Activated effector memory CD4-positive, alpha-beta T cell treated with Interleukin-2 at 50 U/mL for 16 hours (primary cell): Measurements from ENCODE around the gene PABPC5.

Experiments used
- DNase-seq: peaks from one replicate; pipeline ENCODE4 v3.0.0-alpha.2; 2020

The PABPC5 gene

GRCh38 chrX:91434351-91435168 is at the start of gene PABPC5:
PABPC5 (plus strand) TSS chrX:91434839; CDS start chrX:91435578, 739 bp downstream.
- DNase-seq: no peak

- no peak for DNase-seq
Measured at GRCh38 chrX:91389026-91389425, 45.6 kb upstream of the PABPC5 start.

- no peak for DNase-seq
Measured at GRCh38 chrX:91414713-91415112, 19.9 kb upstream of the PABPC5 start.

GRCh38 chrX:91435395-91435794 is 756 bp downstream of the PABPC5 start:
- DNase-seq: no peak
